Forelimb muscle (tissue), 1 donor: ENCODE measurements around the gene DROSHA. TPM values are rescaled to one million over a fixed set of nuclear protein-coding genes. Genes with fewer than 3 reads are reported as not detected.

ENCODE experiments used
- DNase-seq: peaks from one replicate; pipeline ENCODE4 v3.0.0-alpha.2; 2013; ENCODE audit warnings: low read depth
- polyA plus RNA-seq: library from polyadenylated mRNA; unstranded; fragments of 120-200 nt; gene quantifications from one replicate; pipeline ENCODE4 v1.2.1, GENCODE V29; 2013; ENCODE audit not compliant: insufficient read length

The DROSHA gene
- polyA plus RNA-seq, 1 donor = 42.2 TPM

DNA sequence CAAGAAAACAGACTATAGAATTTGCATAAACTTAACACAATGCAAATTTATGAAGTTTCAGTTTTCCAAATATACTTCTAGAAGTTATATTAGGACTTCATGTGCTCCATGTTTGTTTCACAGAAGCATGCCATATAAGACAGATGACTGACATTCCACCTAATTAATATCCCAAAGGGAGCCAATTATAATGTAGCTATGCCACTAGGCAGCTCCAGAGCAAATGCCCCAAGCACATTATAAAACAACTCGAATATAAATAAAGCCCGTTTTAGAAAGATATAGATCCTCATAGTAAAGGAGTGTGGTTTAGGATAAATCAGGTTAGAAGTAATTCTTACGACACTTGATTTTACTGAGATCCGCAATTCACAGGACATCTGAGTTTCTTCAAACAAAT is 8.9 kb downstream of the DROSHA start:
- DNase-seq = no peak

DNA sequence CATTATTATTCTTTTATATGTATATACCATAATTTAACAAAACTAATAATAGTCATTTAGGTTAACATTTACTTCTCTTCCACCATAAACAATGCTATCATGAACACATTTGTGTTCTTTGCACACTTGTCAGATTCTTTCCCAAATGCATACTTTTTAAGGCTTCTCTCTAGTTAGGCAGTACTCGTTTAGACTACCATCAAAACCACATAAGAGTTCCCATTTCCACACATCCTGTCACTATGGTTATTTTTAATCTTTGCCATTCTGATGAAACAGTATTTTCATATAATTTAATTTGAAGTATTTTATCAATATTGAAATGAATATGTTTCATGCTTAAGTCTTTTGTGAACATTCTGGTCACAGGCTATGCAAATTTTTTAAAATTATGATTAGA is 15.1 kb downstream of the DROSHA start:
- no peak for DNase-seq

DNA sequence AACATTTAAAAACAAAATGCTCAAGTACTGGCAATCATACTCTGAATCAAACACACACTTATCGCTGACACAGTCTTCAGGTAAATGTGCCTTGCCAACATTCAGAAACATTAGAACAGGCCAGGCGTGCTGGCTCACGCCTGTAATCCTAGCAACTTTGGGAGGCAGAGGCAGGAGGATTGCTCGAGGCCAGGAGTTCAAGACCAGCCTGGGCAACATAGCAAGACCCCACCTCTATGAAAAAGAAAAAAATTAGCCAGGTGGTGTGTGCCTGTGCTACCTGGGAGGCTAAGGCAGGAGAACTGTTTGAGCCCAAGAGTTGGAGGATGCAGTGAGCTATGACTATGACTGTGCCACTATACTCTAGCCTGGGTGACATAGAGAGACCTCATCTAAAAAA is 20.6 kb downstream of the DROSHA start:
- DNase-seq = no peak

DNA sequence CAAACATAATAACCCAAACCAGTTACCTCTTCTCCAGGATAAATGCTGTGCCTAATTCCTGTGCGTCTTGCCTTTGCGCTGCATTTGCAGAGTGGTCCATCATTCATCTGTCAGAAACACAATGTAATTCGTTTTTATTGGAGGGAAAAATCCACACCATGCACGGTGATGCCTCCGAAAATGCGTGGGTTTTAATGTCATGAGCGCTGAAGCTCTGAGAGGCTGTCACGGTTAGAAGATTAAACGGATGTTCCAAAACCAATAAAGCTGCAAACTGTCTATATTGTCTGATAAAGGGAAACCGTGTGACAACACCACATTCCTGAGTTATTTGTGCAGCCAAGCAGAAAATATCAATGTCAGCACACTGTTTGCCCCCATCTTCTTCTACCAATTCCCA is 27.4 kb downstream of the DROSHA start:
- DNase-seq = no peak

DNA sequence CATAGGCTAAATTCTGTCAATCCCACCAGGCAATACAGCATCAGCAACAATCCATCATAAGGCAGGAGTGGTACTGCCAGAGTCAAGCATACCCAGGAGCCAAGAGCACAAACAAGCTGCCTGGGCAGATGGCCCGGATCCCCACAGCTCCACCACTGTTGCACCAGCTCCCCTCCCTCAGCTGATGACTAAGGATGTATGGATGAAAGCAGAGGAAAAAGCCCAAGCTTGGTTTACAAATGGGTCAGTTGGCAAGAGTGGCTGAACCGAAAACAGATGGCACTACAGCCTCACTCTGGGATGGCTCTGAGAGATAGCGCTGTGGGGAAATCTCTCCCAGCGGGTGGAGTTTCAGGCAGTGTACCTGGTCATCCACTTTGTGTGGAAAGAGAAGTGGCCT is 29.4 kb downstream of the DROSHA start:
- no peak for DNase-seq

DNA sequence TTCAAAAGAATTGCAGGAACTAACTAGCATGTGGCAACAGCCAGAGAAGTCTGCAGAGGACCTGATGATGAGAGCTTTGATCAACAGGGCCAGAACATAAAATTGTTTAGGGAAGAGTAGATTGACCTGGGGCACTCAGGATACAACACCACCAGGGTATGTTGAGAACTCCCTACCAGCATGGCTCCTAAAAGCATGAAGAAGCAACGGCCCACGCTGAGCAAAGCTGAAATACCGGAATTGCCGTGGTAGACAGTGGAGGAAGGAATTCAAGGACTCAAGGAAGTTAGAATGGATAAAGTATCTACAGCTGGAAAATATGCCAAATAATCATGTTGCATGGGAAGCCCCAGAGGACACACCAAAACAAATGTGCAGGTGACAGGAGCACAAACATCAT is 31.6 kb downstream of the DROSHA start:
- no peak for DNase-seq

DNA sequence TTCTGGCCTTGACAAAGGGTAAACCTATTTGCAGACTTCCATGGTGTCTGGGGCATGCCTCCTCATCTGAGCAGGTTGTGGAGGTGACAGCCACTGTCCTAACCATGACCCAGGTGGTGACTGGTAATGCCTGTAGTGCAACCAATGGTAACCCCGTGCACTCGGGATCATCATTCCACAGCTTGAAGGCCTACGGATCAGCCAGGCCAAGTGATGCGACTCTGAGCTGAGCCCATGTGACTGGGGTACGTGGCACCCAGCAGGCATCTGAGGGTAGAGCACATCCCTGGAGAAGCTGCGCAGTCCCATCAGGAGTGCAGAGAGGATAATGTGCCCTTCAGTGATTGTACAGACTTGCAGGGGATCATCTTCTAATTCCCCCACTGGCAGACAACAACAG is 35.0 kb downstream of the DROSHA start:
- no peak for DNase-seq

DNA sequence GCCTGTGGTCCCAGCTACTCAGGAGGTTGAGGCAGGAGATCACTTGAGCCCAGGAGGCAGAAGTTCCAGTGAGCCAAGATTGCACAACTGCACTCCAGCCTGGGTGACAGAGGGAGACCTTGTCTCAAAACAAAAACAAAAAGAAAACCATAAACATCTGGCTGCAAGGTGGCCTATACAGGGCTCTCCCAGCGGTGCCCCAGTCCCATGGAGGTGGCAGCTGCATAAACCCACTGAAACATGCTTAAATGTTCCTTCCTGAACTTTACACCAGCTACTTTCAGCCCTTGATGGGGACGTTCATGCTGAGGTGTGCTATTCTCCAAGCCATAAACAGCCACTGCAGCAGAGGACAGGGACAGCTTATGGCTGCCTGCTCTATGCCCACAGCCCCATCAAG is 35.6 kb downstream of the DROSHA start:
- DNase-seq = no peak

DNA sequence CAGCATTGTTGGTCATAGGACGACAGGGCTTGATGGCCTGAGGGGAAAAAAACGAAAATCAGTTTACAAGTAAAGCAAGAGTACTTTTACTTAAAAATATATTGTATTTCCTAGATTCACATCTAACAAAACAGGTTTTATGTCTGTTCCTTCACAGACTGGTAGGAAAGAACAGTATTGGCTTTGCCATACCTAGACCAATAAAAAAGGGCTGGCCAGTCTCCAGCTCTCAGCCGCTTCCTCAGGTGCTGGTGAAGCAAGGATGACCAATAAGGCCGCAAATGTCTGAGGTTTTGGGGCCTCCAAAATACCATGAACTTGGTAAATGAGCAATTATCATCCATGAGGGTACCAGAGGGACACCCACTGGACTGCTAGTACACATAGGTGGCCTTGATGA is 36.6 kb downstream of the DROSHA start:
- no peak for DNase-seq

DNA sequence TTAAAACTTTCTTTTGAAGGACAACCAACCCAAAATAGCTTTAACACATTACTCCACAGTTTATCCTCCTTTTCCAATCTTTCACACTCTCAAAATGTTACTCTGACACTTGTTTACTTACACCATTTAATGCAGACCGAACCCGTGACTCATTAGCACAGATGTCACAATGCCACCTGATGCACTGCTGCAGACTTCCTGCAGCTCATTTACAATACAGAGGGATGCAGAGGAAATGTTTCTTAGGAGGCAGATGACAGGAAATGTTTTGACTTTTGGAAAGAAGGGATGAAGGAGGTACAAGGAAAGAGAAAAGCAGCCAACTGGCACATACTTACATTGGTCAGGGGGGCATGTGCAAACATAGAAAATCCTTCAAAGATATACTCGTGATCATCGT is 39.0 kb downstream of the DROSHA start:
- no peak for DNase-seq

DNA sequence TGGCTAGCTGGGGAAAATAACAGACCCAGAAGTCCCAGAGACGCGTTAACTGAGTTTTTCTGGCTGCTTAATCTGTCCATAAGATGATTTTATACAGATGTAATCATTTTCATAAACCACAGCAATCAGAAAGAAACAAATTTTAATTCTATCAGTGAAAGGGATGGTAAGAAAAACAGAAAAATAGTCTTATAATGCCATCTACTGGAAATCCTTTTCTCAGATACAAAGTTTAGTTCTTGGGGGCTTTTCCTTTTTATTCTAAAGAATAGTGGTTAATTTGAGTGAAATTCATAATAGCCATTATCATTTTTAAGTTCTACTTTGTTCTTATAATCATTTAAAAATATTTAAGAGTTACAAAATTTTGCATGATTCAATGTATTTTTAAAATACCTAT is 44.4 kb downstream of the DROSHA start:
- no peak for DNase-seq

DNA sequence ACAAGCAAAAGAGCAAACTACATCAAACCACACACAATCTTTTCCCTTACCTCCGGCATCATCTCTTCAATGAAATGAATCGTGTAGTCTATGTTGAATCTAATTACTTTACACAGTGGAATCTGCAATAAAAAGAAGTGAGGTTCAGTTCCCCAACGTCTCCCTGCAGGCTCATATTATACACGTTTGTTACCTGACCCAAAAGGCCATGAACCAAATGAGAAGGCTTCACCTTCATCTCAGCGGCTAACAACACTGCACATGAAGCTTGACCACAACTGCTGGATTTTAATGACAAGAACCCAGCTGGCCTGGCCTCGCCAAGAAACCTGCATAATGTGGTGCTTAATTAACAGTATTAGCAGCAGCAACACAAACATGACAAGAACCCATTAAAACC is 45.5 kb downstream of the DROSHA start:
- DNase-seq = no peak

DNA sequence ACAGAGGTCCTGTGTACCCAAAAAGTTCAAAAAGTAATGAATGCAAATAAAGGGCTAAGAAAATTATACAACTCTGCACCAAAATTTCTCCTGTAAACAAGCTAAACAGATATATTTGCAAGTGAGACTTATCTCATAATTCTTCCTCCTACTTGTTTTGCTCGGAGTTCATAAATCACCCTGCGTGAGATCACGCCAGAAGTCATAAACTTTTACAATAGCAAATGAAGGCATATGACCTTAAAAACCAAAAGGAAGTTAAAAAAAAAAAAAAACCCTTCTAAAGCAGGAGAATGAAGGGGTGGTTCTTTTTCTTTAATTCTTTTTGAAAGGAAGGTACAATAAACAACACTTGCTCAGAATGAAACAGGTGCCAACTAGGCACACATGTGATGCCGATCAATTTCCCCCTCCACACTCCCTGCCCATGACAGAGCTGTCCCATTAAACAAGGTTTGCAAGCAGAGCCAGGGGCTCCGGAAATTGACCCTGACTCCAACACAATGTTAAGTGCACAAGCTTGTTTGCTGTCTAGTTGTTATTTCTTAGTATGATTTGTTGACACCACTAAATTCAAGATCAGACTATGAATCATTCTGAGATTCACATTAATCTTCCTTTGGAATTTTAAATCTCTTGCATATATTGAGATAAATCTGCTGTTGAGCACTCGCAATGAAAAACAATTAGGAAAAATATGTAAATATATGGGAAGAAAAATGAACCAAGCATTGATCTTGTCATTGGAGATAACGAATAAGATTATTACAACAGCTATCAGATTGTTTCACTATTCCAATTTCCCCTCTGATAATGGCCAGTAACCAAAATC is 46.3 kb downstream of the DROSHA start:
- DNase-seq = no peak

DNA sequence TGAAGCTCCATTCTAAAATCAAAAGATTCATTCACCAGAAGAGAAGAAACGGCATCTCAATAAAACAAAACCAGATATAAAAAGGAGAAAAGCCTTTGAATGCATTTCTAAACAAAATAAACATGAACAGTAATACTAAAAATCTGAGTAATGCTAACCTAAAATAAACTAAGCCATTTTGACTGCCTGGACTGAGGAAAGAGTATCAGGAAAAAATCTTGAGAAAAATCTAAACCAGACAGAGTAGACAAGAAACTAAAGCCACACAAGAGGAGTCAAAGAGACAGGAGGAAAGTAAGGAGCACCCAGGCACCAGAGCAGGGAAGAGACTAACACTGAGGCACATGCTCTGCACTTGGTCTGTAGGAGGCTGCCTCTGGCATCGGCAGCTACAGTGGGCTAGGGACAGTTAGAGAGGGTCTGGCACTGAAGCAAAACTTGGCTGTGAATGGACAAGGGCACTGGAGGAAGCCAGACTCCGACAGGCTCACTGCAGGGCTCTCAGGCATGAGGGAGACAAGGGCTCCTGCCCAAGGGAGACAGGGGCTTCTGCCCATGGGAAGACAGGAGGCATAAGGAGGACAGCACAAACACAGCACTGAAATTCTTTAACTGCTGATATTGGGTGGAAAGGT is 50.2 kb downstream of the DROSHA start:
- DNase-seq = no peak

DNA sequence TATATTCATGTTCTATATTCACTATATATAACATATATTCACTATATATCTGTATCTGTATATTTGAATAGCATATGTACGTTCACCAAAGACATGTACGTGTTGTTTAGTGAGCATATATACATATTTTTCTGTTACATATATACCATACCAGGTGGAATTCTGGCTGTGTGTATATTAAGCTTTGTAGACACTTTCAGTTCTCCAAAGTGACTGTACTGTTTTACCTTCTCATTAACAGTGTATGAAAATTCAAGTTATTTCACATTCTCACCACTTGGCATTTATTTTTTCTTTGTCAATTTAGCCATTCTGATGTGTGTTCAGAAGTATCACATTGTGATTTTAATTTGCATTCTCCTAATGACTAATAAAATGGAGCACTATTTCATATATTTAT is 52.2 kb downstream of the DROSHA start:
- DNase-seq = no peak

DNA sequence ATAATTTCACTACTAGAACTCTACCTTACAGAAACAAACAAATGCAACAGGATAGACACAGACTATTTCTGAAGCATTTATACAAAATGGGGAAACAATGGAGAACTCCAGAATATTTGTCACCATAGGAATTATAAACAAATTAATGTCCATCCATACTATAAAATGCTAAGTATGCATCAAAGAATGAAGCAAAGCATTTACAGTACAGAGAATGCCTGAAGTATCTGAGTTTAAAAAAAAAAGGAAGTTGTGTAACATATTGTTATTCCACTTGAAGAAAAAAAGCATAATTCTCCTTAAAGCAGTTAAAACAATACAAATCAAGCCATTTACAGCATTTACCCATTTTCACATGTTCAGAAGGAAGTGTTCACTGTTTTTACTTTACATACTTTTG is 53.0 kb downstream of the DROSHA start:
- DNase-seq = no peak

DNA sequence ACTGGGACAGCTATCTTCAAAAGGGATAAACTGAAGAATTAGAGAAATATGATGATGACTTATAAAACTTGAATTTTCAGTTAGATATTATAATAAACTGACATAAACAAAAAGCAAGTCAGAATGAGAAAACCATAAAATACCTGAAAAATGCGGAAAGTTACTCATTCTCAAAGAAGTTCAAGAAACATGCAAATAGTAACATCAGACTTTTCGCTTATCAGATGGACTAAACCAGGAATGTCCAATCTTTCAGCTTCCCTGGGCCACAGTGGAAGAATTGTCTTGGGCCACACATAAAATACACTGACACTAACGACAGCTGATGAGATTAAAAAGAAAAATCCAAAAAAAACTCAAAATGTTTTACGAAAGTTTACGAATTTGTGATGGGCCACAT is 53.9 kb downstream of the DROSHA start:
- DNase-seq = no peak

DNA sequence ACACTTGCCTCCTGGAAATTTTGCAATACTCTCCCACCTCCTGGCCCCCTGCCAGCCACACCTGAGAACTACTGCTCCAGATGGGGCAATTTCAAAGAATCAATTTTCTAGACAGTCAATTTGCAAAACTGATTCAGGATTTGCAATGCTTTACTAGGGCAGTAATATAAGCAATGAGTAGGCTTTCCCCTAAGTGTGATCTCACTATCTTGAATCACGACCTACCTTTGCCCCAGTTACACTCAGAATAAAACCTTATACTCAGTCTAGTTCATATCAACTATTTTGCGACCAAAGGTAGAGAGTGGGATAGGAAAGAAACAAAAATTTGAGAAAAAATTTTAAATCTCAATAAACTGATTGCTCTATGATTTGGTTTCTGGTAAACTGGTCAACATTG is 54.4 kb downstream of the DROSHA start:
- no peak for DNase-seq

DNA sequence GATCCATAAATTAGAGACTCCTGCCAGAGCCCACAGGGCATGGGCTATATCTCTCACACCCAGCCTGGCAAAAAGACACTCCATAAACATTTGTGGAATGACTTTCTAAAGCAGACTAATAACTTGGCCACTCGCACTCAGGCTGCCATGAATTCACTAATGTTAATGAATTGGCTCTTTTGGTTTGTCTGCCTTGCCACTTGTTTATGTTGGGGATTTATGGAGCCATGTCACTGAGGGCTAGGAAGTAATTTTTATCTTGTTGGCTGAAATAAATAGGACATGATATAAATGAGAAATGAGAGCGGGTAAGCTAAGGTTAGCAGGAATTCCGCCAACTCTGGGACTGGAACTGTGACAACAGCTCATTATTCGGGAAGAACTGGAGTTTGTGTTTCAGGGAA is 55.2 kb downstream of the DROSHA start:
- no peak for DNase-seq

DNA sequence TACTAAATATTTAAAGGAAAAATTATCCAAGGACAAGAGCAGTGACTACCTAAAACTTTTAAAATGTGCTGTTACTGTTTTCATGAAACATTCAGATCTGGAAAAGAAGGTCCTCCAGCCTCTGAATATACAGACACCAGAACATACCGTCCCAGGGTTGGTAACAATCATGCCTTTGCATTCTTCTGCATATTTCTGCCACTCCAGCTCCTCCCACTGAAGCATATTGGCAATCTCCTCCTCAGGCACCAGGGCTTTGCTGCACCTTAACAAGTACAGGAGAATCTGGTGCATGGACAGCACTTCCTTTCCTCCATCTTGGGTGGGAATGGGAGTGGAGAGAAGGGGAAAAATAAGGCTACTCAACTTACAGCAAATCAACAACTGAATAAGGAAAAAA is 60.0 kb downstream of the DROSHA start:
- DNase-seq = no peak

DNA sequence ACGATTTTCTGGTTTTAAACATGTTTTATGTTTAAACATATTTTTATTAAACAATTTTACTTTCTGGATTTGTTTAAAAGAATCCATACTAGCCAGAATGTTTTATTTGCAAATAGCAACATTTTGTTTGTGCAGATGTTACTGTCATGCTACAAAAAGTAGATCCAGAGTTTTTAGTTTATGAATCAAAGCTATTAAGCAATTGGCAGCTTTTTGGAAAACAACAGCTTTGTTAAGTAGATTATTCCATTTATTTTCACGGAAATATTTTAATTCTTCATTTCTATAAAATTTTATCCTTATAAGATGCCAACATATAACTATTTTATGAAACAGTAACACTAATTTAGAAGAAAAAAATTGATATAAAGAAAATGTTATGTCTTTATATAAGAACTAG is 60.9 kb downstream of the DROSHA start:
- no peak for DNase-seq

DNA sequence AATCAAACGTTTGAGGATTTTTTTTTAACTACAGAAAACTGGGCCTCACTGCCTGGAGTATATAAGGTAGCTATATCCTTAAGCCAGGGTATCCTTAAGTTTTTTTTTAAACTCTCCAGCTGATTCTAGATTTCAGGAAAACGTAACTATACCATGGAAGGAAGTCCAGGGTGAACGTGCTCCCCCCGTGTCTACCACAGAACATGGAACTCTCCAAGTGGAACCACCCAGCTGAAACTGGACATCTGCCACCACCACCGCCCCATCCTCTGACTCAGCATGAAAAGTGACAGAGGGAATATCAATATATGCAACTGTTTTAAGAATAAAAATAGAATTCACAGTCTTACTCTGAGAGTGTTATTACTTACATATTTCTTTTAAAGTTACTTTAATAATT is 61.3 kb downstream of the DROSHA start:
- DNase-seq = no peak

DNA sequence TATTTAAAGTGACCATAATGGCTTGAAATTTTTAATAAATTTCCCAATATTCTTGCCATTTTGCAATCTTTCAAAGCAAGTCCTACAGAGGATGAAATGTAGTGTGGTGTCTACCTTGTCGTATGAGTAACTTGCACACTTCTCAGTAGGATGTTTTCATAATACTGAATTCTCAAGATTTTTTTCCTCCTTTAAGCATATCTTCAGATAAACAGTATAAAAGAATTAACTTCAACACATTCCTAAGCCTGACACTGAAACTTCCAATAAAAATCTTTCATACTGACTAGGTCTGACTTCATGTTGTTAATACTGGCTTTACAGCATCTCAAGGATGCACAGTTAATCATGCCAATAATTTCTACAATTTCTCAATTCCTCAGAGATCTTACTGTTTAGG is 62.0 kb downstream of the DROSHA start:
- DNase-seq = no peak

DNA sequence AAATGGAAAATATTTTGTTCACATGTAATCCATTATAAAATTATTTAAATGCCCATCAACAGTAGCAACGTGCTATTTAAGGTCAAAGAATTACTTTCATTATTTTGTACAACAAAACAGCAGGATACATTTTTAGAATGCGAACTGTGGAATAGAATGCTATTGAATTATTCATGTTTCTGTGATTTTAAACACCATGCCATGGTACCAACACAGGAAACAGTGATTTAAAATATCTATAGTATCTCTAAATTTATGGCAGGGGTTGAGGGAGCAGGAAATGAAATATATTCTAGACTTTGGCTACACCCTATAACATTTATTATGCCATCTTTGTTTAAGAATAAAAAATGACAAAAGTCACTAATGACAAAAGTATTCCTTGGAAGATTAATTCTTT is 62.4 kb downstream of the DROSHA start:
- DNase-seq = no peak
